ENCODE results near the gene SLC25A41.

SLC25A41 gene

GRCh38 chr19:6458695-6459261 is 25.2 kb upstream of the SLC25A41 start:
- peak overlapping the region; percentile 47 for H3K4me3 ChIP-seq (ENCODE audit: low read depth, low read length)
- TF ChIP-seq MYC (IDR thresholded peaks at IDR 0.05; ENCODE audit: low read depth, low read length) (no peak), POLR2A (IDR thresholded peaks at IDR 0.05; ENCODE audit: extremely low read depth, insufficient read length) (no peak)
- TF ChIP-seq, protein P1, sequence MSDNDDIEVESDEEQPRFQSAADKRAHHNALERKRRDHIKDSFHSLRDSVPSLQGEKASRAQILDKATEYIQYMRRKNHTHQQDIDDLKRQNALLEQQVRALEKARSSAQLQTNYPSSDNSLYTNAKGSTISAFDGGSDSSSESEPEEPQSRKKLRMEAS (IDR thresholded peaks at IDR 0.05; ENCODE audit: low read depth, low read length): no peak
- TF ChIP-seq, protein P2, sequence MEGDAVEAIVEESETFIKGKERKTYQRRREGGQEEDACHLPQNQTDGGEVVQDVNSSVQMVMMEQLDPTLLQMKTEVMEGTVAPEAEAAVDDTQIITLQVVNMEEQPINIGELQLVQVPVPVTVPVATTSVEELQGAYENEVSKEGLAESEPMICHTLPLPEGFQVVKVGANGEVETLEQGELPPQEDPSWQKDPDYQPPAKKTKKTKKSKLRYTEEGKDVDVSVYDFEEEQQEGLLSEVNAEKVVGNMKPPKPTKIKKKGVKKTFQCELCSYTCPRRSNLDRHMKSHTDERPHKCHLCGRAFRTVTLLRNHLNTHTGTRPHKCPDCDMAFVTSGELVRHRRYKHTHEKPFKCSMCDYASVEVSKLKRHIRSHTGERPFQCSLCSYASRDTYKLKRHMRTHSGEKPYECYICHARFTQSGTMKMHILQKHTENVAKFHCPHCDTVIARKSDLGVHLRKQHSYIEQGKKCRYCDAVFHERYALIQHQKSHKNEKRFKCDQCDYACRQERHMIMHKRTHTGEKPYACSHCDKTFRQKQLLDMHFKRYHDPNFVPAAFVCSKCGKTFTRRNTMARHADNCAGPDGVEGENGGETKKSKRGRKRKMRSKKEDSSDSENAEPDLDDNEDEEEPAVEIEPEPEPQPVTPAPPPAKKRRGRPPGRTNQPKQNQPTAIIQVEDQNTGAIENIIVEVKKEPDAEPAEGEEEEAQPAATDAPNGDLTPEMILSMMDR (IDR thresholded peaks at IDR 0.05; ENCODE audit: low read depth, low read length): no peak
- DNase-seq (ENCODE audit: low read depth): no peak

DNA sequence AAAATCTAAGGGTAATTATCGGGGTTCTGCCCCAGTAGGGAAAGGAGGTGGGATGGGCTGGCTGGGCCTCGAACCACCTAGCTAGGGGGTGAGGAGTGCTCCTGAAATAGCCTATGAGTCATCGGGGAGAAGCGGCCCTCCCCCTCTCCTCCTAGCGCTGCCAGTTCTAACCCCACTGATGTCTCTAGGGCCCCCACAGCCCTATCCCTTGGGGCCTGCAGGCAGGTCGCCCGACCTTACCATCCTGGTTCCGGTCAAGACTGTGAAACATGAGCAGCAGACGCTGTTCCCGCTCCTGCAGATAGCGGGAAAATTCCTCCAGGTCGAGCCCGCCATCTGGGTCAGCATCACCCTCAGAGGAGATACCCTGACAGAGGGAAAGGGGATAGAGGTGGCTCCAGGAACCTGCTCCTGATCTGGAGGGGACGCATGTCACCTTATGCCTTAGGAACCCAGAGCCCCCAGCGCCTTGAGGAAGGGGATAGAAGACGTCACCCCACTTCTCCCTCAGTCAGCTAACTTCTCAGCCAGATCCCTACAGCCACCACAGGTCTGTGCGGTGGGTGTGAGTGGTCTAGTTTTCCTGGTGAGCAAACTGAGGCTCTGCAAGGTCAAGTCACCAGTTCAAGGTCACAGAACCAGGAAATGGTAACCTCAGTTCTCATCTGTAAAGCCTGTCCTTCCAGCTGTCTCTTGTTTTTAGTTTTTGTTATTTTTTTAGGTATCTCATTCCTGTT is 24.6 kb upstream of the SLC25A41 start:
- H3K4me3 ChIP-seq (ENCODE audit: low read depth, low read length): peak overlapping the region; percentile 47
- TF ChIP-seq MYC (IDR thresholded peaks at IDR 0.05; ENCODE audit: low read depth, low read length): no peak
- TF ChIP-seq, protein P2 (IDR thresholded peaks at IDR 0.05; ENCODE audit: low read depth, low read length): no peak
- TF ChIP-seq, protein P1 (IDR thresholded peaks at IDR 0.05; ENCODE audit: low read depth, low read length): no peak
- peak; percentile 59 for DNase-seq (ENCODE audit: low read depth)

DNA sequence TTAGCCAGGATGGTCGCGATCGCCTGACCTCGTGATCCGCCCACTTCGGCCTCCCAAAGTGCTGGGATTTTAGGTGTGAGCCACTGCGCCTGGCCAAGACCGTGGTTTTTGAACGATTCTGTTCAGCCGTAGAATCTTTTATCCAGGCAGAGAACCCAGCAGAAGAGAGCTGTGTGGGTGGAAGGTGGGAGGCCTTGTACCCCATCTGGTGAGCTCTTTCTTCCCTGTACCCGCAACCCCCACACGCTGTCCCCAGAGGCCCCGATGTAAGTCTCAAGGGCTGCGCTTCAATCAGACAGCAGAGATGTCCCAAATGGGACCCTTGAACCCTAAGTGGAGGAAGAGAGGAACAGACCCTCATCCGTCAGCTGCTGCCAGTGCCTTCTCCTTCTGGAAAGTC is 22.4 kb upstream of the SLC25A41 start:
- no peak for DNase-seq (ENCODE audit: low read depth)
- TF ChIP-seq MYC (IDR thresholded peaks at IDR 0.05; ENCODE audit: low read depth, low read length) (no peak), POLR2A (IDR thresholded peaks at IDR 0.05; ENCODE audit: extremely low read depth, insufficient read length) (no peak)
- TF ChIP-seq, protein P2 (IDR thresholded peaks at IDR 0.05; ENCODE audit: low read depth, low read length): no peak
- TF ChIP-seq, protein P1 (IDR thresholded peaks at IDR 0.05; ENCODE audit: low read depth, low read length): no peak
- no peak overlapping the region for H3K4me3 ChIP-seq (ENCODE audit: low read depth, low read length)

DNA sequence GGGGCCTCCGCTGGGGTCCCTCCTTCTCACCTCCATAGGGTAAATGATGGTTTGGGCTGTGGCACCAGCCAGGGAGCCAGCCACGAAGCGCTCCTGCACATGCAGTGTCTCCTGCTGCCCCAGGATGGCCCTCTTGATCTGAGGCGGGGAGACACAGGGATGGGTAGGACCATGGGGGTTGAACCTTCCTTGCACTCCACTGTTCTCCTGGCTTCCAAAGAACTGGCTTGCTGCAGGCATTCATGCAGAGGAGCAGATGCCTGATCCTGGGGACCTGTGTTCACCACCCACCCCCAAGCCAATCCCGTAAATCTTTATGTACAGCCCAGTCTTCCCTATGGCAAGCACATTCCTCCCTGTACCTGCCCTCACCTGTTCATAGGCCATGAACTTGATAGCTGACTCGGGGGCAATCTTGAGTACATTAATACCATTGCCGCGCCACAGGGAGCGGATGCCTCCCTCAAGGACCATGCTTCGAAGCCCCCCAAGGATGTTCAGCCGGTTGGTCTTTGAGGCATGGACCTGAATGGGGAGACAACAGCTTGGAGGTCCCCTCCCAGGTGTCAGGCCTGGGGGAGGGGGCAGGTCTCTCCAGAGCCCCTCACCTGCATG is 20.5 kb upstream of the SLC25A41 start:
- DNase-seq (ENCODE audit: low read depth): peak; percentile 10

DNA sequence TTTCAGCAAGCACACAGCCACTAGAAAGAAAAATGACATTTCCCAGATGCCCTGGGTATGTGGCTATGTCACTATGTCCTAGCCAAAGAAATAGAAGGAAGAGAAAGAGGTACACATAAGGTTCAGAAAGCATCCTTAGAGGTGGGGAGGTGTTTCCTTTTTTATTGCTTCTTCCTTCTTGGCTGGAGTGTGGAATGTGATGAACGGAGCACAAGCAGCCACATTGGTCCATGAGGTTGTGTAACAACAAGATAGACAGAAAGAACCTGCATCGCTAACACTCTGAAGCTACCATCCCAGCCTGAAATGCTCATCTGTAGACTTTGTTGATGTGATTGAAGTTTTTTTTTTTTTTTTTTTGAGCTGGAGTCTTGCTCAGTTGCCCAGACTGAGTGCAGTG is 19.3 kb upstream of the SLC25A41 start:
- no peak overlapping the region for H3K4me3 ChIP-seq (ENCODE audit: low read depth, low read length)
- DNase-seq (ENCODE audit: low read depth): no peak
- TF ChIP-seq MYC (IDR thresholded peaks at IDR 0.05; ENCODE audit: low read depth, low read length) (no peak), POLR2A (IDR thresholded peaks at IDR 0.05; ENCODE audit: extremely low read depth, insufficient read length) (no peak)
- TF ChIP-seq, protein P2 (IDR thresholded peaks at IDR 0.05; ENCODE audit: low read depth, low read length): no peak
- TF ChIP-seq, protein P1 (IDR thresholded peaks at IDR 0.05; ENCODE audit: low read depth, low read length): no peak

More for the DNA sequence above, 20.5 kb upstream of the SLC25A41 start:
- no peak for TF ChIP-seq MYC (IDR thresholded peaks at IDR 0.05; ENCODE audit: low read depth, low read length)
- TF ChIP-seq, protein P2 (IDR thresholded peaks at IDR 0.05; ENCODE audit: low read depth, low read length): no peak
- no peak for TF ChIP-seq POLR2A (IDR thresholded peaks at IDR 0.05; ENCODE audit: extremely low read depth, insufficient read length)
- TF ChIP-seq, protein P1 (IDR thresholded peaks at IDR 0.05; ENCODE audit: low read depth, low read length): no peak
- H3K4me3 ChIP-seq (ENCODE audit: low read depth, low read length): no peak overlapping the region

Data from NB4 (cell line).